COLO668 (cell line): ENCODE measurements around the gene PLAC8.
"Not testable (repeated sequence)": the region's sequence is repeated elsewhere in the genome, so short reads cannot be mapped to it uniquely, and the experiment has no call there.

Experiments used
- DNase-seq: peaks from one replicate; lab custom pipeline; 2025; ENCODE audit not compliant: unreplicated experiment; lab: John Stamatoyannopoulos, UW

PLAC8 gene

GRCh38 chr4:83112678-83113428, 1.7 kb downstream of the PLAC8 start:
- DNase-seq = no peak

GRCh38 chr4:83112231-83112630, 2.3 kb downstream of the PLAC8 start:
- no peak for DNase-seq

DNA sequence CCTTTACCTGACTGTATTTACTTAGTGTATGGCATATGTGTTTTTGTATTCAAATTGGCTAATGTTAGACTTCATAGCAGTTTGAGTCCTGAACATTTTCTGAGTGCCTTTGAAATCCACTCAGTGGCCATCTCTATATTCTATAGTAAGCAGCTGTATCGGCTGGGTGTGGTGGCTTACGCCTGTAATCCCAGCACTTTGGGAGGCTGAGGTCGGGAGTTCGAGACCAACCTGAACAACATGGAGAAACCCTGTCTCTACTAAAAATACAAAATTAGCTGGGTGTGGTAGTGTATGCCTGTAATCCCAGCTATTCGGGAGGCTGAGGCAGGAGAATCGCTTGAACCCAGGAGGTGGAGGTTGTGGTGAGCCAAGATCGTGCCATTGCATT, 2.8 kb downstream of the PLAC8 start:
- DNase-seq = not testable (repeated sequence)

DNA sequence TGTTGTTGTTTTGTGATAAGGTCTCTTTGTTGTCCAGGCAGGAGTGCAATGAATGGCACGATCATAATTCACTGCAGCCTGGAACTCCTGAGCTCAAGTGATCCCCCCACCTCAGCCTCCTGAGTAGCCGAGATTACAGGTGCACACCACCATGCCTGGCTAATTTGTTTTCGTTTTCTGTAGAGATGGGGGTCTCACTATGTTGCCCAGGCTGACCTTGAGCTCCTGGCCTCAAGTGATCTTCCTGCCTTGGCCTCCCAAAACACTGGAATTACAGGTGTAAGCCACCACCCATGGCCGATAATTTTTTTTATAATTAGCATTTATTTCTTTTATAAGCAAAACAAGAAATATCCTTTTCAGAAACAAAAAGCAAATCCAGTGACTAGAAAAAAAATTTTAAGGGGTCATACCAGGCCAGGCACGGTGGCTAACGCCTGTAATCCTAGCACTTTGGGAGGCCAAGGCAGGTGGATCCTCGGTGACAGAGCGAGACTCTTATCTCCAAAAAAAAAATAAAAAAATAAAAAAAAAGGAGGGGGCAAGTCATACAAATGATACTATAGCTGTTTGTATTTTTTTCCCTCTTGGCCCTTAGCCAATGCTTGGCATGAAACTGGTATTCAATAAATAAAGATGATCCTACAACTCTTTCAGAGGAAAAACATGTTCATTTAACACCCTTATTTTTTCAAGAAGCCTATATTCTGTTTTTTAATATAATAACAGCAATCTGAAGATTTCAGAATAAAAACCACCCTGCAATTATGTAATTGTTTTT, 3.4 kb downstream of the PLAC8 start:
- DNase-seq = peak; percentile 11

- DNase-seq = peak; percentile 95
Observed at GRCh38 chr4:83110223-83110945, 4.1 kb downstream of the PLAC8 start.

GRCh38 chr4:83109480-83110222, 4.9 kb downstream of the PLAC8 start:
- DNase-seq = peak; percentile 78

DNA sequence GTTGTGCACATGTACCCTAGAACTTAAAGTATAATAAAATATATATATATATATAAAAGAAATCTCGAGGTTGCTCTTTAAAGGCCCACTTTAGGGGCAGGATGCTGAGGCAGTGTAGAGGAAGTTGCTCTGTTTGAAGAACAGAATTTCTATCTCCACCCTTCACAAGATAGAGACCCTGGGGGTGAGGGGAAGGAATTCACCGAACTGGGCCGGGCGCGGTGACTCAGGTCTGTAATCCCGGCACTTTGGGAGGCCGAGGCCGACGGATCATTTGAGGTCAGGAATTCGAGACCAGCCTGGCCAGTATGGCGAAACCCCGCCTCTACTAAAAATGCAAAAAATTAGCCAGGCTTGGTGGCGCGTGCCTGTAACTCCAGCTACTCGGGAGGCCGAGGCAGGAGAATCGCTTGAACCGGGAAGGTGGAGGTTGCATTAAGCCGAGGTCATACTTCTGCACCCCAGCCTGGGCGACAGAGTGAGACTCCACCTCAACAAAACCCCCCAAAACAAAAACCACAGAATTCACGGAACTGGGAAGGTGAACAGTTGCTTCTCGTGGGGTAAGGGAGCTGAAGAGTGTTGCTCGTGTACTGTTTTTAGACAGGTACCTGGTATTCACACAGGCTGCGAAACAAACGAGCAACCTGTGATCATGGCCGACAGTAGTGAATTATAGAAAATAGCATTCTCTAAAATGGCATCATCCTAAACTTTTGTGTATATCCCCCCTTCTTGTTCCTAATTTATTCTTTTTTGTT, 6.2 kb downstream of the PLAC8 start:
- DNase-seq = no peak

DNA sequence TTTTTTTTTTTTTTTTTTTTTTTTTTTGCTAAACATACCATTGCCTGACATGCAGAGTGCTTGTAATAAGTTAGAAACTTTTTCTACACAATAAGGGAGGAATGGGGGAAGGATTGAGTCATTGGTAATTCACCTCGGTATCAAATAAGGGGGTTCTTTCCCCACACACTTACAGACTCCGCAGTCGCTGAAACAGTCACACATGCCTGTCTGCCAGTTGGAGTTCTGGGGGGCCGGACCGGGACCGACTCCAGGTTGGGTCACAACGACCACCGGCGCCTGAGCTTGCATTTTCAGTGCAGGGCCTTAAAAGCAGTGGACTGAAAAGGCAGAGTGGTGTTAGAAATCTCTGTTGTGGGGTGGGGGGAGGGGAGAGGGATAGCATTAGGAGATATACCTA, 6.9 kb downstream of the PLAC8 start:
- DNase-seq = no peak

GRCh38 chr4:83104991-83105390, 9.5 kb downstream of the PLAC8 start:
- DNase-seq = no peak

GRCh38 chr4:83096397-83096796, 18.1 kb downstream of the PLAC8 start:
- DNase-seq = no peak

- no peak for DNase-seq
Observed at GRCh38 chr4:83093060-83093640, 21.4 kb downstream of the PLAC8 start.

DNA sequence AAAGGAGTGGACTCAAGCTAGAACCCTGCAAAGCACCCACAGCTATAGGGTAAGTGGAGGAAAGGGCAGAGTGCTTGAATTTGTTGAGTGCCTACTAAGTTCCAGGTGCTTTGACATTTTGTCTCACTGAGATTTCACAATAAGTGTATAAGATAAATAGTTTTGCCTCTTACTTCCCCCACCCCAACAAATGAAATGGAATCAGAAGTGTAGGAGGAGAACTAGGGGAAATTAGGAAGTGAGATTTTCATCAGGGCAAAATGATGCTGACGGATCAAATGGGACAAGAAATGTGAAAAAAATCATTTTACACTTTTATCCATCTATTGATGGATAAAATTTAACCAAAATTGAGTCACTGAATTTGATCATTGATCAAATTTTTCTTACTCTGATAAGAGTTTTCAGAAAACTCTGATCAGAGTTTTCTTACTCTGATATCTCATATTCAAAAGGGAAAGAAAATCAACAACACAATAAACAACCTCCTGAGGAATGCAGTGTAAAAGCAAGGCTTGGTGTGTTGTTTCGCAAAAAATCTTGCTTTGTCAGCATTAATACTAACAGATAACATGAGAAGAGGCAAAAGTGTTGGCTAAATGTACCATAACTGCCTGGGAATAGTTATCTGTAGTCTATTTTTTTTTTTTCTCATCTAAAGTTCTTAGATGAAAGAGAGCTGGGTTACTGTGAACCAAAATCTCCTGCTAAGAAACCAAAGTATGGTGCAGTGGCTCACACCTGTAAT, 24.9 kb downstream of the PLAC8 start:
- DNase-seq = no peak

DNA sequence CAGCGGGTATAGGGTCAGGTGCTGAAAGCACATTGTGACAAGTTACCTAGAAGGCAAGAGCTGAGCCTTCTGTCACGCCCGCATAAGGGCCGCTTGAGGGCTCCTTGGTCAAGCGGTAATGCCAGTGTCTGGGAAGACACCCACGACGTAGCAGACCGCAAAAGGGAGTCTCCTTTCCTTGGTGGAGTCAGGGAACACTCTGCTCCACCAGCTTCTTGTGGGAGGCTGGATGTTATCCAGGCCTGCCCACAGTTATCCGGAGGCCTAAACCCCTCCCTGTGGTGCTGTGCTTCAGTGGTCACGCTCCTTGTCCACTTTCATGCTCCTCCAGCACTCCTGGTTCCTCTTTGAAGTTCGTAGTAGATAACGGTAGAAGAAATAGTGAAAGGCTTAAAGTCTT, 29.6 kb downstream of the PLAC8 start:
- DNase-seq = not testable (repeated sequence)

GRCh38 chr4:83083925-83084475, 30.5 kb downstream of the PLAC8 start:
- no peak for DNase-seq

GRCh38 chr4:83082777-83083176, 31.8 kb downstream of the PLAC8 start:
- no peak for DNase-seq

GRCh38 chr4:83080561-83080960, 34.0 kb downstream of the PLAC8 start:
- DNase-seq = no peak

GRCh38 chr4:83075311-83076095, 39.0 kb downstream of the PLAC8 start:
- no peak for DNase-seq

DNA sequence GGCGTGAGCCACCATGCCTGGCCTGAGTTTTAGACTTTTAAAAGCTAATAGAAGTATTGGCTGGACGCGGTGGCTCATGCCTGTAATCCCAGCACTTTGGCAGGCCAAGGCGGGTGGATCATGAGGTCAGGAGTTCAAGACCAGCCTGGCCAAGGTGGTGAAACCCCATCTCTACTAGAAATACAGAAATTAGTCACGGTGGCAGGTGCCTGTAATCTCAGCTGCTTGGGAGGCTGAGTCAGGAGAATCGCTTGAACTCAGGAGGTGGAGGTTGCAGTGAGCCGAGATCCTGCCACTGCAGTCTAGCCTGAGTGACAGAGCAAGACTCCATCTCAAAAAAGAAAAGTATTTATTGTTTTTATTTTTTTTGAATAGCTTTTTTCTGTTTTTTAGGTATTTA, 39.7 kb downstream of the PLAC8 start:
- not testable (repeated sequence) for DNase-seq
